ENCODE data around the gene BACH2. TPM values are rescaled to one million over a fixed set of nuclear protein-coding genes. Genes with fewer than 3 reads are reported as not detected.

The BACH2 gene
- total and polyA plus RNA-seq, 9 of the 15 experiments (the other 6 are each of a cell fraction or from before 2014, with no cell fraction given) = 0.06 to 3.1 (median 0.59) TPM

DNA sequence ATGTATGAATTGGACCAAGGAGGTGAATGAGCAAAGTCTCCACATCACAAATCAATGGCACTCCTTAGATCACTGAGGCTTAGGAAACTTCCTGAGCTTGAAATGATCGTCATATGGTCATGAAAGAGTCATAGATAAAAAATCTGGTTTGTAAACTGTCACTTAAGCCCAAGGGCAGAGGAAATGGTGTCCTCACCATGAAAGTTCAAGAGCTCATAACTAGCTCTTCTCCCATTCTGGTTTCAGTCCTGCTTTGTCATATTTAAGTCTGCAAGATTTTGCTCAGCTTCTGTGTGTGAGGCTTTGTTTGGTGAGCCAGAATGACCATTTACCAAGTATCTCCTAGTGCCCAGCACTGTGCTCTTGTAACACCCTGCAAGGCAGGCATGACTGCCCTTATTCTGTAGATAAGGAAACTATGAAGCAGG lies 341.9 kb downstream of the BACH2 start:
- intact Hi-C loops (cut with micrococcal nuclease) = no loop called here
- no peaks in the 10 kb centered on the region for H3K79me2 ChIP-seq (ENCODE audit: control insufficient read depth, insufficient read depth, low read length)
- H3K36me3 ChIP-seq (ENCODE audit: control insufficient read depth, insufficient read depth, low read length) = no peaks in the 10 kb centered on the region
- H3K4me3 ChIP-seq = no peak overlapping the region
- H3K9me3 ChIP-seq (replicated peaks; ENCODE audit: control insufficient read depth, insufficient read depth, low read depth, low read length) = no peaks in the 10 kb centered on the region
- in situ Hi-C loops (cut with MboI) = no loop called here
- no peak overlapping the region for H3K4me2 ChIP-seq (ENCODE audit: insufficient read depth, low read length)
- no peaks in the 10 kb centered on the region for H3K9me1 ChIP-seq (ENCODE audit: control insufficient read depth, insufficient read depth, low read length)
- no TSS peak for BruUV-seq (replicated peaks)
- no peaks in the 10 kb centered on the region for H4K20me1 ChIP-seq (replicated peaks; ENCODE audit: control insufficient read depth, insufficient read depth, low read length)
- TF ChIP-seq, protein P1, sequence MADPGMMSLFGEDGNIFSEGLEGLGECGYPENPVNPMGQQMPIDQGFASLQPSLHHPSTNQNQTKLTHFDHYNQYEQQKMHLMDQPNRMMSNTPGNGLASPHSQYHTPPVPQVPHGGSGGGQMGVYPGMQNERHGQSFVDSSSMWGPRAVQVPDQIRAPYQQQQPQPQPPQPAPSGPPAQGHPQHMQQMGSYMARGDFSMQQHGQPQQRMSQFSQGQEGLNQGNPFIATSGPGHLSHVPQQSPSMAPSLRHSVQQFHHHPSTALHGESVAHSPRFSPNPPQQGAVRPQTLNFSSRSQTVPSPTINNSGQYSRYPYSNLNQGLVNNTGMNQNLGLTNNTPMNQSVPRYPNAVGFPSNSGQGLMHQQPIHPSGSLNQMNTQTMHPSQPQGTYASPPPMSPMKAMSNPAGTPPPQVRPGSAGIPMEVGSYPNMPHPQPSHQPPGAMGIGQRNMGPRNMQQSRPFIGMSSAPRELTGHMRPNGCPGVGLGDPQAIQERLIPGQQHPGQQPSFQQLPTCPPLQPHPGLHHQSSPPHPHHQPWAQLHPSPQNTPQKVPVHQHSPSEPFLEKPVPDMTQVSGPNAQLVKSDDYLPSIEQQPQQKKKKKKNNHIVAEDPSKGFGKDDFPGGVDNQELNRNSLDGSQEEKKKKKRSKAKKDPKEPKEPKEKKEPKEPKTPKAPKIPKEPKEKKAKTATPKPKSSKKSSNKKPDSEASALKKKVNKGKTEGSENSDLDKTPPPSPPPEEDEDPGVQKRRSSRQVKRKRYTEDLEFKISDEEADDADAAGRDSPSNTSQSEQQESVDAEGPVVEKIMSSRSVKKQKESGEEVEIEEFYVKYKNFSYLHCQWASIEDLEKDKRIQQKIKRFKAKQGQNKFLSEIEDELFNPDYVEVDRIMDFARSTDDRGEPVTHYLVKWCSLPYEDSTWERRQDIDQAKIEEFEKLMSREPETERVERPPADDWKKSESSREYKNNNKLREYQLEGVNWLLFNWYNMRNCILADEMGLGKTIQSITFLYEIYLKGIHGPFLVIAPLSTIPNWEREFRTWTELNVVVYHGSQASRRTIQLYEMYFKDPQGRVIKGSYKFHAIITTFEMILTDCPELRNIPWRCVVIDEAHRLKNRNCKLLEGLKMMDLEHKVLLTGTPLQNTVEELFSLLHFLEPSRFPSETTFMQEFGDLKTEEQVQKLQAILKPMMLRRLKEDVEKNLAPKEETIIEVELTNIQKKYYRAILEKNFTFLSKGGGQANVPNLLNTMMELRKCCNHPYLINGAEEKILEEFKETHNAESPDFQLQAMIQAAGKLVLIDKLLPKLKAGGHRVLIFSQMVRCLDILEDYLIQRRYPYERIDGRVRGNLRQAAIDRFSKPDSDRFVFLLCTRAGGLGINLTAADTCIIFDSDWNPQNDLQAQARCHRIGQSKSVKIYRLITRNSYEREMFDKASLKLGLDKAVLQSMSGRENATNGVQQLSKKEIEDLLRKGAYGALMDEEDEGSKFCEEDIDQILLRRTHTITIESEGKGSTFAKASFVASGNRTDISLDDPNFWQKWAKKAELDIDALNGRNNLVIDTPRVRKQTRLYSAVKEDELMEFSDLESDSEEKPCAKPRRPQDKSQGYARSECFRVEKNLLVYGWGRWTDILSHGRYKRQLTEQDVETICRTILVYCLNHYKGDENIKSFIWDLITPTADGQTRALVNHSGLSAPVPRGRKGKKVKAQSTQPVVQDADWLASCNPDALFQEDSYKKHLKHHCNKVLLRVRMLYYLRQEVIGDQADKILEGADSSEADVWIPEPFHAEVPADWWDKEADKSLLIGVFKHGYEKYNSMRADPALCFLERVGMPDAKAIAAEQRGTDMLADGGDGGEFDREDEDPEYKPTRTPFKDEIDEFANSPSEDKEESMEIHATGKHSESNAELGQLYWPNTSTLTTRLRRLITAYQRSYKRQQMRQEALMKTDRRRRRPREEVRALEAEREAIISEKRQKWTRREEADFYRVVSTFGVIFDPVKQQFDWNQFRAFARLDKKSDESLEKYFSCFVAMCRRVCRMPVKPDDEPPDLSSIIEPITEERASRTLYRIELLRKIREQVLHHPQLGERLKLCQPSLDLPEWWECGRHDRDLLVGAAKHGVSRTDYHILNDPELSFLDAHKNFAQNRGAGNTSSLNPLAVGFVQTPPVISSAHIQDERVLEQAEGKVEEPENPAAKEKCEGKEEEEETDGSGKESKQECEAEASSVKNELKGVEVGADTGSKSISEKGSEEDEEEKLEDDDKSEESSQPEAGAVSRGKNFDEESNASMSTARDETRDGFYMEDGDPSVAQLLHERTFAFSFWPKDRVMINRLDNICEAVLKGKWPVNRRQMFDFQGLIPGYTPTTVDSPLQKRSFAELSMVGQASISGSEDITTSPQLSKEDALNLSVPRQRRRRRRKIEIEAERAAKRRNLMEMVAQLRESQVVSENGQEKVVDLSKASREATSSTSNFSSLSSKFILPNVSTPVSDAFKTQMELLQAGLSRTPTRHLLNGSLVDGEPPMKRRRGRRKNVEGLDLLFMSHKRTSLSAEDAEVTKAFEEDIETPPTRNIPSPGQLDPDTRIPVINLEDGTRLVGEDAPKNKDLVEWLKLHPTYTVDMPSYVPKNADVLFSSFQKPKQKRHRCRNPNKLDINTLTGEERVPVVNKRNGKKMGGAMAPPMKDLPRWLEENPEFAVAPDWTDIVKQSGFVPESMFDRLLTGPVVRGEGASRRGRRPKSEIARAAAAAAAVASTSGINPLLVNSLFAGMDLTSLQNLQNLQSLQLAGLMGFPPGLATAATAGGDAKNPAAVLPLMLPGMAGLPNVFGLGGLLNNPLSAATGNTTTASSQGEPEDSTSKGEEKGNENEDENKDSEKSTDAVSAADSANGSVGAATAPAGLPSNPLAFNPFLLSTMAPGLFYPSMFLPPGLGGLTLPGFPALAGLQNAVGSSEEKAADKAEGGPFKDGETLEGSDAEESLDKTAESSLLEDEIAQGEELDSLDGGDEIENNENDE (IDR thresholded peaks at IDR 0.05; ENCODE audit: low read depth, low read length) = no peak
- ChIA-PET POLR2A (interaction anchor here (0.7 to 1.1 kb wide), 2 partner anchors 12 to 23 kb away, joined by 3 to 4 read pairs; no protein-coding TSS in a partner anchor), CTCF (ENCODE audit: low intra/inter-chr PET ratio) (no interaction called here)
- no peak overlapping the region for H2AFZ ChIP-seq (ENCODE audit: low read depth, low read length)
- 0% methylated on average over 1 of the region's 1 CpG for WGBS (ENCODE audit: insufficient coverage, low coverage, missing lambda C conversion rate)
- DNase-seq (ENCODE audit: extremely low read depth in 1 of 4, low spot score in 3 of 4) = no peak
- peaks cover 3 to 22% of the 10 kb centered on the region in 2 experiments; a peak in 3 of 5 replicates for H3K27me3 ChIP-seq (ENCODE audit: control insufficient read depth in 2 of 2, insufficient read depth in 2 of 2, low read length in 2 of 2)
- H3K9ac ChIP-seq (ENCODE audit: insufficient read depth in 1 of 2, low read depth in 2 of 2, low read length in 2 of 2) = no peak overlapping the region
- H3K27ac ChIP-seq (ENCODE audit: extremely low read depth, low read depth, low read length) = no peak overlapping the region
- no peak for FAIRE-seq
- H3K4me1 ChIP-seq (replicated peaks in 1 of 2; ENCODE audit: control insufficient read depth in 2 of 2, insufficient read depth in 2 of 2, low read length in 2 of 2) = peaks cover 0 to 3% of the 10 kb centered on the region in 2 experiments; a peak in 1 of 5 replicates
- no peak for ATAC-seq

Data from K562 (cell line).